Endothelial cell of umbilical vein (primary cell): Measurements from ENCODE around the gene CCDC6. TPM values are rescaled to one million over a fixed set of nuclear protein-coding genes. Genes with fewer than 3 reads are reported as not detected.

Source experiments
- BruUV-seq: library from RNA; stranded (reverse); fragments of 400-500 nt; replicated peaks from 2 replicates; lab custom pipeline; 2021; lab: Mats Ljungman, UMichigan
- CTCF ChIA-PET: fragments of 300-600, 350-600 bp; sonication (Branson Sonifier 250); formaldehyde crosslinking; loops from one replicate; lab custom pipeline; 2021; ENCODE audit warnings: antibody characterized with exemption, inconsistent platforms; lab: Charles Lee
- POLR2A ChIA-PET: fragments of 300-600, 350-600 bp; sonication (Branson Sonifier 250); formaldehyde crosslinking; loops from one replicate; lab custom pipeline; 2021; ENCODE audit warnings: antibody characterized with exemption, inconsistent platforms; lab: Charles Lee
- DNase-seq: peaks from one replicate; pipeline ENCODE4 v3.0.0-alpha.2; 2011; ENCODE audit warnings: low read depth, low spot score
- FAIRE-seq: peaks from 2 replicates; lab custom pipeline; 2011; peaks lifted over from hg19 to GRCh38; lab: Jason Lieb, UNC
- H2AFZ ChIP-seq: 2 replicates; pipeline ENCODE4 v1.6.0; 2012; ENCODE audit warnings: low read depth, low read length, control low read depth, inconsistent platforms
- H3K27ac ChIP-seq: 2 replicates; pipeline ENCODE4 v1.5.1; 2011; ENCODE audit warnings: low read depth, mild to moderate bottlenecking, control low read depth, low read length, moderate library complexity; ENCODE audit not compliant: insufficient read depth
- H3K27me3 ChIP-seq, 2 experiments: 2 replicates each; pipeline versions ENCODE4 v1.6.0 to v1.6.1; 2011; ENCODE audit warnings: low read length in 2 of 2, mixed read lengths in 1 of 2; ENCODE audit not compliant: control insufficient read depth in 2 of 2, insufficient read depth in 2 of 2
- H3K36me3 ChIP-seq, 2 experiments: 2 replicates in 1 of 2; 3 replicates in 1 of 2; pipeline ENCODE4 v1.5.1; 2011; ENCODE audit warnings: low read length in 2 of 2, mild to moderate bottlenecking in 1 of 2, moderate library complexity in 1 of 2; ENCODE audit not compliant: control insufficient read depth in 2 of 2, insufficient read depth in 2 of 2; ENCODE audit errors: extremely low read depth in 1 of 2
- H3K4me1 ChIP-seq: 3 replicates; pipeline ENCODE4 v1.5.1; 2011; ENCODE audit warnings: mild to moderate bottlenecking, low read length; ENCODE audit not compliant: control insufficient read depth, insufficient read depth; ENCODE audit errors: extremely low read depth
- H3K4me2 ChIP-seq: 2 replicates; pipeline ENCODE4 v1.6.1; 2011; ENCODE audit warnings: low read length, control low read depth, mixed read lengths; ENCODE audit not compliant: insufficient read depth
- H3K4me3 ChIP-seq, 3 experiments: fragments of 200-600 bp in 1 of 3; sonication (generic), shearing (Covaris generic) in 1 of 3; replicated peaks in 1 of 3; 2 replicates each; pipeline ENCODE4 v1.5.1; 2011 to 2016; ENCODE audit warnings: control low read depth in 3 of 3, low read length in 3 of 3, mild to moderate bottlenecking in 2 of 3, inconsistent platforms in 1 of 3, low read depth in 1 of 3, moderate library complexity in 1 of 3; ENCODE audit not compliant: insufficient read depth in 1 of 3
- H3K79me2 ChIP-seq: 2 replicates; pipeline ENCODE4 v1.6.0; 2012; ENCODE audit warnings: low read length, inconsistent platforms; ENCODE audit not compliant: control insufficient read depth, insufficient read depth
- H3K9ac ChIP-seq: replicated peaks from 2 replicates; pipeline ENCODE3; 2011; ENCODE audit warnings: low read length, control low read depth; ENCODE audit not compliant: insufficient read depth; ENCODE audit errors: extremely low read depth
- H3K9me1 ChIP-seq: replicated peaks from 3 replicates; pipeline ENCODE4 v1.6.0; 2011; ENCODE audit warnings: mild to moderate bottlenecking, low read length; ENCODE audit not compliant: control insufficient read depth, insufficient read depth; ENCODE audit errors: extremely low read depth
- H3K9me3 ChIP-seq: replicated peaks from 2 replicates; pipeline ENCODE4 v1.5.1; 2012; ENCODE audit warnings: low read length, inconsistent platforms; ENCODE audit not compliant: control insufficient read depth, insufficient read depth
- H4K20me1 ChIP-seq: replicated peaks from 2 replicates; pipeline ENCODE3; 2011; ENCODE audit warnings: mild to moderate bottlenecking, low read length; ENCODE audit not compliant: control insufficient read depth, insufficient read depth; ENCODE audit errors: extremely low read depth
- CTCF ChIP-seq, 2 donors: IDR thresholded peaks; 1 replicate in 1 of 2; 2 replicates in 1 of 2; pipeline ENCODE4 v1.5.1; 2011; ENCODE audit warnings: low read length in 2 of 2, mild to moderate bottlenecking in 2 of 2, moderate library complexity in 2 of 2, control low read depth in 1 of 2, inconsistent platforms in 1 of 2, low read depth in 1 of 2; ENCODE audit not compliant: insufficient read depth in 1 of 2; ENCODE audit errors: extremely low read depth in 1 of 2
- EZH2 ChIP-seq: IDR thresholded peaks from 2 replicates; pipeline ENCODE4 v1.6.1; 2012; ENCODE audit warnings: borderline replicate concordance, low read depth, mild to moderate bottlenecking, moderate library complexity, low read length, inconsistent platforms; ENCODE audit not compliant: severe bottlenecking
- FOS ChIP-seq: IDR thresholded peaks from 2 replicates; pipeline ENCODE4 v1.6.1; 2011; ENCODE audit warnings: mild to moderate bottlenecking, low read length, moderate library complexity, borderline replicate concordance; ENCODE audit not compliant: insufficient read depth
- GATA2 ChIP-seq: IDR thresholded peaks from 2 replicates; pipeline ENCODE4 v1.7.0; 2011; ENCODE audit warnings: low read depth, mild to moderate bottlenecking, moderate library complexity, mixed read lengths, low read length; ENCODE audit not compliant: insufficient read length, insufficient read depth
- JUN ChIP-seq: IDR thresholded peaks from 2 replicates; pipeline ENCODE4 v1.6.1; 2011; ENCODE audit warnings: borderline replicate concordance, low read depth; ENCODE audit not compliant: insufficient read length, insufficient read depth
- MAX ChIP-seq: IDR thresholded peaks from 2 replicates; pipeline ENCODE4 v1.6.1; 2011; ENCODE audit not compliant: insufficient read depth, insufficient read length
- MYC ChIP-seq: IDR thresholded peaks from one replicate; pipeline ENCODE4 v1.6.1; 2011; ENCODE audit warnings: mild to moderate bottlenecking, low read depth, low read length
- POLR2A ChIP-seq: IDR thresholded peaks from 2 replicates; pipeline ENCODE4 v1.6.1; 2012; ENCODE audit warnings: low read depth, mild to moderate bottlenecking, control low read depth, low read length
- POLR2AphosphoS5 ChIP-seq: IDR thresholded peaks from 2 replicates; pipeline ENCODE4 v1.6.1; 2012; ENCODE audit warnings: low read depth, mild to moderate bottlenecking, control low read depth, low read length, moderate library complexity; ENCODE audit not compliant: insufficient read depth
- dilution Hi-C: fragments of 300-500 bp; cut with MboI; formaldehyde crosslinking; loops from one replicate; pipeline ENCODE4 v1.15.0; 2019; ENCODE audit warnings: low sequenced_read_pairs; ENCODE audit not compliant: extremely low pct_ligation_motif_present
- intact Hi-C: fragments of 100-400 bp; cut with micrococcal nuclease; formaldehyde crosslinking; loops from one replicate; pipeline ENCODE4 v1.10.0; 2022
- polyA plus RNA-seq, 4 experiments: library from polyadenylated mRNA; depleted of rRNA in 3 of 4; stranded (reverse) in 3 of 4; unstranded in 1 of 4; fragments of >200 nt; gene quantifications; 2 replicates each; pipeline versions ENCODE4 v1.2.1 to v1.2.3, GENCODE V29; 2011 to 2012; ENCODE audit warnings: missing spikeins in 1 of 4
- total RNA-seq: library from RNA; stranded (reverse); gene quantifications from 2 replicates; pipeline ENCODE4 v1.2.3, GENCODE V29; 2021

The CCDC6 gene
- total and polyA plus RNA-seq, 2 donors (not counting 3 experiments of a cell fraction or from before 2014, with no cell fraction given): 16.8 to 36.8 TPM

GRCh38 chr10:59781511-59781910, 124.8 kb downstream of the CCDC6 start:
- ChIA-PET POLR2A (no interaction called here), CTCF (interaction anchor here (0.6 to 1.2 kb wide), 3 partner anchors 49 to 146 kb away, joined by 3 to 4 read pairs (median 3); no protein-coding TSS in a partner anchor)
- intact Hi-C loops (no loop called here), dilution Hi-C loops (no loop called here)
- H3K4me2 ChIP-seq: no peak overlapping the region
- H4K20me1 ChIP-seq: no peaks in the 10 kb centered on the region
- H3K4me1 ChIP-seq: no peaks in the 10 kb centered on the region
- no peak overlapping the region for H2AFZ ChIP-seq
- H3K27me3 ChIP-seq: no peaks in the 10 kb centered on the region
- TF ChIP-seq MAX: no peak
- no peak for TF ChIP-seq JUN
- no peak for TF ChIP-seq POLR2A
- H3K9me1 ChIP-seq: no peaks in the 10 kb centered on the region
- no peak overlapping the region for H3K27ac ChIP-seq
- FAIRE-seq (no peak), DNase-seq (no peak)
- BruUV-seq: no TSS peak
- H3K9me3 ChIP-seq: no peaks in the 10 kb centered on the region
- no peak overlapping the region for H3K4me3 ChIP-seq
- no peaks in the 10 kb centered on the region for H3K36me3 ChIP-seq
- H3K79me2 ChIP-seq: no peaks in the 10 kb centered on the region
- no peak overlapping the region for H3K9ac ChIP-seq

GRCh38 chr10:59779756-59780533, 126.4 kb downstream of the CCDC6 start:
- DNase-seq (no peak), FAIRE-seq (no peak)
- no peak overlapping the region for H3K9ac ChIP-seq
- no peak overlapping the region for H2AFZ ChIP-seq
- dilution Hi-C loops: no loop called here
- no peaks in the 10 kb centered on the region for H3K9me1 ChIP-seq
- no peaks in the 10 kb centered on the region for H3K4me1 ChIP-seq
- no peaks in the 10 kb centered on the region for H3K79me2 ChIP-seq
- BruUV-seq: no TSS peak
- no peak overlapping the region for H3K4me3 ChIP-seq
- ChIA-PET POLR2A (no interaction called here), CTCF (interaction anchor here (0.9 to 1.5 kb wide), 2 partner anchors 27 to 50 kb away, joined by 3 to 4 read pairs; no protein-coding TSS in a partner anchor)
- H3K27me3 ChIP-seq: no peaks in the 10 kb centered on the region
- H3K4me2 ChIP-seq: no peak overlapping the region
- no peaks in the 10 kb centered on the region for H3K36me3 ChIP-seq
- no peaks in the 10 kb centered on the region for H3K9me3 ChIP-seq
- TF ChIP-seq CTCF (IDR thresholded peaks at IDR 0.05; ENCODE audit: extremely low read depth in 1 of 2, insufficient read depth in 1 of 2, low read depth in 1 of 2, low read length in 2 of 2): no peak
- TF ChIP-seq JUN: no peak
- no peak for TF ChIP-seq POLR2A
- TF ChIP-seq MAX: no peak
- TF ChIP-seq POLR2AphosphoS5: no peak
- TF ChIP-seq FOS: no peak
- no peak for TF ChIP-seq MYC
- TF ChIP-seq GATA2: no peak
- TF ChIP-seq EZH2: no peak
- no peak overlapping the region for H3K27ac ChIP-seq
- intact Hi-C loops: no loop called here
- no peaks in the 10 kb centered on the region for H4K20me1 ChIP-seq
